Liver (tissue), 3 donors: Measurements from ENCODE around the gene SNX3.

Source experiments
- CTCF ChIP-seq: fragments of 150-350 bp; IDR thresholded peaks from 2 replicates; pipeline ENCODE4 v1.5.1; 2017; ENCODE audit warnings: improper control_type of control experiment, low read depth, low read length; ENCODE audit not compliant: missing input control
- MAX ChIP-seq: IDR thresholded peaks from 2 replicates; pipeline ENCODE4 v1.6.1; 2016; ENCODE audit warnings: antibody characterized with exemption
- SP1 ChIP-seq: IDR thresholded peaks from 2 replicates; pipeline ENCODE4 v1.6.1; 2018; ENCODE audit warnings: antibody characterized with exemption, mild to moderate bottlenecking
- donor health status: healthy.
- donor health status: healthy.

- TF ChIP-seq CTCF (no peak), MAX (no peak), SP1 (no peak)
Observed at GRCh38 chr6:108209738-108210137, 51.1 kb downstream of the SNX3 start.
